Measurements from ENCODE around the gene TALDO1. TPM values are rescaled to one million over a fixed set of nuclear protein-coding genes. Genes with fewer than 3 reads are reported as not detected.

The TALDO1 gene
- polyA plus RNA-seq, 4 donors = 97.0 to 148 (median 132) TPM

GRCh38 chr11:794766-795633 lies 47.7 kb downstream of the TALDO1 start:
- no peak for DNase-seq (ENCODE audit: low read depth in 4 of 4, low spot score in 3 of 4)

- no peak for DNase-seq (ENCODE audit: low read depth in 4 of 4, low spot score in 3 of 4)
Observed at GRCh38 chr11:795634-796564, 48.6 kb downstream of the TALDO1 start.

- DNase-seq (ENCODE audit: low read depth in 4 of 4, low spot score in 3 of 4) = no peak
Observed at GRCh38 chr11:796565-797295, 49.5 kb downstream of the TALDO1 start.

- peak in 2 of 4 donors; percentile 61 to 68 for DNase-seq (ENCODE audit: low read depth in 4 of 4, low spot score in 3 of 4)
Observed at GRCh38 chr11:797296-798092, 50.2 kb downstream of the TALDO1 start.

GRCh38 chr11:798093-798713 lies 50.9 kb downstream of the TALDO1 start, which contains the start of gene SLC25A22:
SLC25A22 (minus strand) TSS chr11:798281; CDS start chr11:795006, 3,275 bp downstream.
- peak in 1 of 4 donors; percentile 66 for DNase-seq (ENCODE audit: low read depth in 4 of 4, low spot score in 3 of 4)

GRCh38 chr11:799641-800316 lies 52.5 kb downstream of the TALDO1 start:
- DNase-seq (ENCODE audit: low read depth in 4 of 4, low spot score in 3 of 4) = no peak

GRCh38 chr11:800473-800872 lies 53.2 kb downstream of the TALDO1 start:
- no peak for DNase-seq (ENCODE audit: low read depth in 4 of 4, low spot score in 3 of 4)

GRCh38 chr11:801097-801780 lies 54.0 kb downstream of the TALDO1 start:
- no peak for DNase-seq (ENCODE audit: low read depth in 4 of 4, low spot score in 3 of 4)

GRCh38 chr11:802018-802617 lies 54.9 kb downstream of the TALDO1 start:
- DNase-seq (ENCODE audit: low read depth in 4 of 4, low spot score in 3 of 4) = no peak

GRCh38 chr11:802693-803466 lies 55.6 kb downstream of the TALDO1 start:
- no peak for DNase-seq (ENCODE audit: low read depth in 4 of 4, low spot score in 3 of 4)

- no peak for DNase-seq (ENCODE audit: low read depth in 4 of 4, low spot score in 3 of 4)
Observed at GRCh38 chr11:803467-803742, 56.1 kb downstream of the TALDO1 start.

GRCh38 chr11:803770-804598 lies 56.7 kb downstream of the TALDO1 start:
- DNase-seq (ENCODE audit: low read depth in 4 of 4, low spot score in 3 of 4) = no peak

- no peak for DNase-seq (ENCODE audit: low read depth in 4 of 4, low spot score in 3 of 4)
Observed at GRCh38 chr11:804599-804964, 57.3 kb downstream of the TALDO1 start.

- no peak for DNase-seq (ENCODE audit: low read depth in 4 of 4, low spot score in 3 of 4)
Observed at GRCh38 chr11:808427-809286, 61.4 kb downstream of the TALDO1 start.

- peak; percentile 96 to 99 (median 96) for DNase-seq (ENCODE audit: low read depth in 4 of 4, low spot score in 3 of 4)
Observed at GRCh38 chr11:809287-810039, 62.2 kb downstream of the TALDO1 start, which contains the start of gene RPLP2. RPLP2 (plus strand) TSS chr11:809967; CDS start chr11:810235, 268 bp downstream.

All from left renal pelvis (tissue), 4 donors.